Epithelial cell of proximal tubule (primary cell): ENCODE measurements around the gene DAPK1. TPM values are rescaled to one million over a fixed set of nuclear protein-coding genes. Genes with fewer than 3 reads are reported as not detected.

Experiments used
- DNase-seq: peaks from one replicate; pipeline ENCODE4 v3.0.0-alpha.2; 2011; ENCODE audit warnings: low read depth
- H3K4me3 ChIP-seq: 2 replicates; pipeline ENCODE4 v1.5.1; 2011; ENCODE audit warnings: low read depth, mild to moderate bottlenecking, low read length
- total RNA-seq: library from RNA; depleted of rRNA; stranded (reverse); fragments of >200 nt; gene quantifications from 2 replicates; pipeline ENCODE4 v1.2.3, GENCODE V29; 2015
- TF ChIP-seq, protein P1 (sequence below): conservative IDR thresholded peaks from 2 replicates; pipeline ENCODE4 v1.5.1; 2012; ENCODE audit warnings: low read depth, mild to moderate bottlenecking, low read length

DAPK1 gene
- total RNA-seq, 1 donor from 2014 or later = 46.3 TPM

- TF ChIP-seq, protein P1, sequence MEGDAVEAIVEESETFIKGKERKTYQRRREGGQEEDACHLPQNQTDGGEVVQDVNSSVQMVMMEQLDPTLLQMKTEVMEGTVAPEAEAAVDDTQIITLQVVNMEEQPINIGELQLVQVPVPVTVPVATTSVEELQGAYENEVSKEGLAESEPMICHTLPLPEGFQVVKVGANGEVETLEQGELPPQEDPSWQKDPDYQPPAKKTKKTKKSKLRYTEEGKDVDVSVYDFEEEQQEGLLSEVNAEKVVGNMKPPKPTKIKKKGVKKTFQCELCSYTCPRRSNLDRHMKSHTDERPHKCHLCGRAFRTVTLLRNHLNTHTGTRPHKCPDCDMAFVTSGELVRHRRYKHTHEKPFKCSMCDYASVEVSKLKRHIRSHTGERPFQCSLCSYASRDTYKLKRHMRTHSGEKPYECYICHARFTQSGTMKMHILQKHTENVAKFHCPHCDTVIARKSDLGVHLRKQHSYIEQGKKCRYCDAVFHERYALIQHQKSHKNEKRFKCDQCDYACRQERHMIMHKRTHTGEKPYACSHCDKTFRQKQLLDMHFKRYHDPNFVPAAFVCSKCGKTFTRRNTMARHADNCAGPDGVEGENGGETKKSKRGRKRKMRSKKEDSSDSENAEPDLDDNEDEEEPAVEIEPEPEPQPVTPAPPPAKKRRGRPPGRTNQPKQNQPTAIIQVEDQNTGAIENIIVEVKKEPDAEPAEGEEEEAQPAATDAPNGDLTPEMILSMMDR = no peak
- H3K4me3 ChIP-seq = no peak overlapping the region
- DNase-seq = no peak
Measured at GRCh38 chr9:87531370-87532295, 34.0 kb downstream of the DAPK1 start.

DNA sequence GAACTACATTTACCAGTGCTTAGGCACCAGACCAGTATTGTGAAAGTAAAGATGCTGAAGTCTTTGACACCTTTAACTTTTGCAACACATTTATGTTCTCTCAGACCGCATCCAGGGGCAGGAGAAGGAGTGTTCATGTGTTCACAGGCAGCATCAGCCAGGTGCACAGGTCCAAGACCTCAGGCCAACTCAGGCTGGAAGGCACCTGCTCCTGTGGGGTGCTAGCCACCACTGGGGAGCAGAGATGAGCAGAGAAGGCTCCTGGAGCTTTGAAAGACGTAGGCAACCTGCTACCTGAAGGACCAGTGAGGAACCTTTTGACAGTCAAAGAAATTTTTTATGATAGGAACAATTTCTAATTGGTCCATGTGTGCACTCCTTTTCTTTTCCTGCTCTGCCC is 35.6 kb downstream of the DAPK1 start:
- TF ChIP-seq, protein P1 = no peak

GRCh38 chr9:87534036-87534435 is 36.4 kb downstream of the DAPK1 start:
- DNase-seq = no peak
- H3K4me3 ChIP-seq = no peak overlapping the region
- TF ChIP-seq, protein P1 = no peak

More for the DNA sequence above, 35.6 kb downstream of the DAPK1 start:
- no peak for DNase-seq
- H3K4me3 ChIP-seq = no peak overlapping the region

- TF ChIP-seq, protein P1 = no peak
- no peak overlapping the region for H3K4me3 ChIP-seq
- no peak for DNase-seq
Measured at GRCh38 chr9:87534957-87535356, 37.3 kb downstream of the DAPK1 start.

GRCh38 chr9:87535817-87536539 is 38.3 kb downstream of the DAPK1 start:
- no peak overlapping the region for H3K4me3 ChIP-seq
- DNase-seq = no peak
- TF ChIP-seq, protein P1 = no peak

- TF ChIP-seq, protein P1 = no peak
- H3K4me3 ChIP-seq = no peak overlapping the region
- no peak for DNase-seq
Measured at GRCh38 chr9:87537625-87538024, 40.0 kb downstream of the DAPK1 start.
